Esophagus muscularis mucosa (tissue), 4 donors: ENCODE data around the gene ZNF804B. TPM values are rescaled to one million over a fixed set of nuclear protein-coding genes. Genes with fewer than 3 reads are reported as not detected.
"Not testable (repeated sequence)": the region's sequence is repeated elsewhere in the genome, so short reads cannot be mapped to it uniquely, and the experiment has no call there.

Experiments used
- DNase-seq: peaks from one replicate; pipeline ENCODE4 v3.0.0-alpha.2; 2017; ENCODE audit errors: extremely low spot score
- H3K27ac ChIP-seq, 4 donors: fragments of 200-600 bp; sonication (generic); replicated peaks in 1 of 4; 1 replicate in 3 of 4; 2 replicates in 1 of 4; pipeline ENCODE4 v1.5.1; 2016 to 2019; ENCODE audit warnings: mild to moderate bottlenecking in 1 of 4
- H3K27me3 ChIP-seq, 4 donors: fragments of 200-600 bp; sonication (generic); one replicate each; pipeline versions ENCODE4 v1.5.1 to v1.6.0; 2016 to 2019
- H3K36me3 ChIP-seq, 4 donors: fragments of 200-600 bp; sonication (generic); one replicate each; pipeline ENCODE4 v1.5.1; 2016 to 2019
- H3K4me1 ChIP-seq, 4 donors: fragments of 200-600 bp; sonication (generic); one replicate each; pipeline ENCODE4 v1.5.1; 2016 to 2019
- H3K4me3 ChIP-seq, 4 donors: fragments of 200-600 bp; sonication (generic); 1 replicate in 2 of 4; 2 replicates in 2 of 4; pipeline ENCODE4 v1.5.1; 2016 to 2019; ENCODE audit warnings: mild to moderate bottlenecking in 4 of 4, moderate library complexity in 1 of 4
- H3K9me3 ChIP-seq, 4 donors: fragments of 200-600 bp; sonication (generic); 1 replicate in 3 of 4; 2 replicates in 1 of 4; pipeline ENCODE4 v1.5.1; 2016 to 2019
- CTCF ChIP-seq, 3 experiments: fragments of 200-600 bp in 2 of 3; fragments of 450-650 bp in 1 of 3; sonication (generic) in 2 of 3; IDR thresholded peaks; one replicate each; pipeline ENCODE4 v1.5.1; 2017 to 2019; ENCODE audit warnings: antibody characterized with exemption in 3 of 3, mild to moderate bottlenecking in 2 of 3, moderate library complexity in 1 of 3
- EP300 ChIP-seq: sonication (generic); formaldehyde crosslinking; IDR thresholded peaks from one replicate; pipeline ENCODE4 v1.6.1; 2017; ENCODE audit warnings: antibody characterized with exemption
- POLR2A ChIP-seq: fragments of 450-650 bp; IDR thresholded peaks from one replicate; pipeline ENCODE4 v1.6.1; 2017; ENCODE audit warnings: antibody characterized with exemption, moderate library complexity, mild to moderate bottlenecking, low read depth
- POLR2AphosphoS5 ChIP-seq, 2 donors: sonication (generic); formaldehyde crosslinking; IDR thresholded peaks; one replicate each; pipeline ENCODE4 v1.6.1; 2017; ENCODE audit warnings: antibody characterized with exemption in 2 of 2
- WGBS: methylation state at CpG from one replicate; pipeline ENCODE4 v1.1.5; 2018; 5-methylcytosine and 5-hydroxymethylcytosine counted together
- intact Hi-C: fragments of 100-400 bp; cut with DNase I; formaldehyde crosslinking; loops from one replicate; pipeline ENCODE4 v1.15.1; 2023
- total RNA-seq, 4 donors: library from RNA; depleted of rRNA; stranded (reverse); fragments of >200 nt; gene quantifications; one replicate each; pipeline versions ENCODE4 v1.1.0 to v1.2.1, GENCODE V29; 2016

ZNF804B gene
- total RNA-seq, 4 donors from 2014 or later, result not detected

- Histone ChIP-seq H3K36me3 (no peaks in the 10 kb centered on the region), H3K4me3 (no peak overlapping the region), H3K9me3 (no peaks in the 10 kb centered on the region), H3K4me1 (no peaks in the 10 kb centered on the region), H3K27me3 (no peaks in the 10 kb centered on the region), H3K27ac (no peak overlapping the region)
- intact Hi-C loops, result no loop called here
- no peak for TF ChIP-seq POLR2AphosphoS5 (IDR thresholded peaks at IDR 0.05)
- TF ChIP-seq CTCF (IDR thresholded peaks at IDR 0.05), result no peak
- TF ChIP-seq EP300, result no peak
- TF ChIP-seq POLR2A, result no peak
- DNase-seq, result no peak
- WGBS, result 92% methylated on average over 2 of the region's 2 CpGs
These were observed 422.6 kb downstream of the ZNF804B start for GRCh38 chr7:89182116-89182515.

DNA sequence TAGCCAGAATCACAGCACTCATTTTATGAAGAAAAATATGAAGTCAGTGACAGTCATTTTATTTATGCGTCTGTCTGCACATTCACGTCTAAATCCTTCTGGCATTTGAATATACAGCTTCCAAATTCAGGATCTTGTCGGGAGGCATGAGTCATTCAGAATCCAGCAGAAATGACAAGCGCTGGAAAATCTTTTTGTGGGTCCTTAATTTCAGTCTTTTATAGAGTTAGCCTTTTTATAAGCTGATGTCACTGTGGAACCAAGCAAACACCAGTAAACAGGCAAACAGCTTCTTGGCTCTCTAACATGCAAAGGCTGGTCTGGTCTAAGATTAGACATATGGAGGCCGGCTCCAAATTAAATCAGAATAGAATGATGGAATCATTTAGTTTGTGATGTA is 424.2 kb downstream of the ZNF804B start:
- no peaks in the 10 kb centered on the region for H3K36me3 ChIP-seq
- 64% methylated on average over 5 of the region's 5 CpGs for WGBS
- TF ChIP-seq POLR2A, result no peak
- no peak for TF ChIP-seq POLR2AphosphoS5 (IDR thresholded peaks at IDR 0.05)
- TF ChIP-seq CTCF (IDR thresholded peaks at IDR 0.05), result no peak
- no peak for TF ChIP-seq EP300

DNA sequence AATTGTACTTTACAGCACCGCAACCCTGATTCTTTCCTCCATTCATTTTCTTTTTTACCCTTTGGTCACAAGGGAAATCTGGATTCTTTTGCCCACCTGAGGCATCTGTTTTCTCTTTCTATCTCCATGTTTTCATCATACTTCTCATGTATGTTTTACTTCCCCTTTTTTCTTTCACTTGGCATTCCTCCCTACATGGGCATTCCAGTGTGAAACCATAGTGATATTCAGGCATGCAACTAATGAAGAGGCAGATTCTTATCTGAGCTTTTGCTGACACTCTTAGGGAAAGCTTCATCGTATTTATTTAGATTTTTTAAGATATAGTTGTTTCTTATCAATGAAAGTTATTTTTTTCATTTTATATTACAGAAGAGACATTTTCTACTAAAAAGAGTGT is 441.3 kb downstream of the ZNF804B start:
- Histone ChIP-seq H3K27ac (no peak overlapping the region), H3K4me3 (no peak overlapping the region), H3K9me3 (no peaks in the 10 kb centered on the region), H3K36me3 (no peaks in the 10 kb centered on the region), H3K27me3 (no peaks in the 10 kb centered on the region), H3K4me1 (no peaks in the 10 kb centered on the region)
- intact Hi-C loops, result no loop called here
- no peak for DNase-seq
- TF ChIP-seq POLR2A, result no peak
- TF ChIP-seq POLR2AphosphoS5 (IDR thresholded peaks at IDR 0.05), result no peak
- TF ChIP-seq EP300, result no peak
- TF ChIP-seq CTCF (IDR thresholded peaks at IDR 0.05), result no peak
- WGBS, result 76% methylated on average over 2 of the region's 2 CpGs

More for the DNA sequence above, 424.2 kb downstream of the ZNF804B start:
- no peaks in the 10 kb centered on the region for H3K4me1 ChIP-seq
- no peak overlapping the region for H3K27ac ChIP-seq
- no peaks in the 10 kb centered on the region for H3K27me3 ChIP-seq
- H3K9me3 ChIP-seq, result no peaks in the 10 kb centered on the region
- no peak overlapping the region for H3K4me3 ChIP-seq
- no peak for DNase-seq
- intact Hi-C loops, result no loop called here

DNA sequence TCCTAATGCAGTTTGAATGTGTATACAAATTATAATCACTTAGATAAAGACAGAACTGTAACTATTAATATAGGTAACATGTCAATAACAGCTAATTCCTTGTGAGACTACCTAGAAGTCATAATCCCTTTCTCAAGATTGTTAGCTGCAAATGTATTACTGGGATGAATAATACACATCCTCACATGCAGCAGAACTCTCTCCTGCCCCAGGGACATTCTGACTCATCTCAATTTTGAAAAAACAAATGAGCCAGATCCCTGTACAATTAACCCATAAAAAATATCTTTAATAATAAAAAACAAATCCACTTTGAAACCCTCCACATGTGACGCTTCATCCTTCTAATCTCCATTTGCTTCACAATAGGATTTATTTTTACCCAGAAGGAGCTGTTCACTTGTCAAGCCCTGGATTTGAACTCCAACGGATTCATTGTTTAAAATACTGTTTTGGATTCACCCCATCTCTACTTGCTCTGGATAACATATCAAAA is 464.4 kb downstream of the ZNF804B start:
- 30% methylated on average over 2 of the region's 2 CpGs for WGBS

DNA sequence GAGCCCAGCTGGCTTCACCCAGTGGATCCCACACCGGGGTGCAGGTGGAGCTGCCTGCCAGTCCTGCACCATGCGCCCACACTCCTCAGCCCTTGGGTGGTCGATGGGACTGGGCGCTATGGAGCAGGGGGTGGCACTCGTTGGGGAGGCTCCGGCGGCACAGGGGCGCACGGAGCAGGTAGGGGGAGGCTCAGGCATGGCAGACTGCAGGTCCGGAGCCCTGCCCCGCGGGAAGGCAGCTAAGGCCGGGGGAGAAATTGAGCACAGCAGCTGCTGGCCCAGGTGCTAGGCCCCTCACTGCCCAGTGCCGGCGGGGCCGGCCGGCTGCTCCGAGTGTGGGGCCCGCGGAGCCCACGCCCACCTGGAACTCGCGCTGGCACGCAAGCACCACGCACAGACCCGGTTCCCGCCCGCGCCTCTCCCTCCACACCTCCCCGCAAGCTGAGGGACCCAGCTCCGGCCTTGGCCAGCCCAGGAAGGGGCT is 469.2 kb downstream of the ZNF804B start:
- intact Hi-C loops, DNase-seq, H3K36me3 ChIP-seq, H3K27ac ChIP-seq, H3K9me3 ChIP-seq, H3K4me1 ChIP-seq, H3K27me3 ChIP-seq, H3K4me3 ChIP-seq: not testable (repeated sequence)
- WGBS, result 97% methylated on average over 27 of the region's 31 CpGs

More for the DNA sequence above, 464.4 kb downstream of the ZNF804B start:
- TF ChIP-seq EP300, result no peak
- TF ChIP-seq CTCF (IDR thresholded peaks at IDR 0.05), result no peak
- no peak for TF ChIP-seq POLR2AphosphoS5 (IDR thresholded peaks at IDR 0.05)
- no peak for TF ChIP-seq POLR2A
- Histone ChIP-seq H3K36me3 (no peaks in the 10 kb centered on the region), H3K4me1 (no peaks in the 10 kb centered on the region), H3K9me3 (no peaks in the 10 kb centered on the region), H3K27ac (no peak overlapping the region), H3K27me3 (no peaks in the 10 kb centered on the region), H3K4me3 (no peak overlapping the region)
- intact Hi-C loops, result no loop called here
- DNase-seq, result no peak
